Mesothelial cell of epicardium (in vitro differentiated cells): Measurements from ENCODE around the gene OLFML2A. TPM values are rescaled to one million over a fixed set of nuclear protein-coding genes. Genes with fewer than 3 reads are reported as not detected.

Experiments used
- DNase-seq, 2 experiments: peaks; one replicate each; pipeline ENCODE4 v3.0.0; 2021; ENCODE audit warnings: low spot score in 2 of 2; ENCODE audit not compliant: unreplicated experiment in 2 of 2
- H3K27ac Mint-ChIP-seq: 2 replicates; pipeline ENCODE4 v1.8.0; 2021; ENCODE audit warnings: mixed read lengths
- H3K27me3 Mint-ChIP-seq: 2 replicates; pipeline ENCODE4 v1.8.0; 2021; ENCODE audit warnings: low read depth, mixed read lengths
- H3K36me3 Mint-ChIP-seq: 2 replicates; pipeline ENCODE4 v1.8.0; 2021; ENCODE audit warnings: mixed read lengths
- H3K4me1 Mint-ChIP-seq: 2 replicates; pipeline ENCODE4 v1.8.0; 2021; ENCODE audit warnings: mixed read lengths
- H3K4me3 Mint-ChIP-seq: 2 replicates; pipeline ENCODE4 v1.8.0; 2021; ENCODE audit warnings: mild to moderate bottlenecking, moderate library complexity, mixed read lengths
- H3K9me3 Mint-ChIP-seq: 2 replicates; pipeline ENCODE4 v1.8.0; 2021; ENCODE audit warnings: mixed read lengths
- CTCF ChIP-seq: fragments of 200-600 bp; sonication (generic); IDR thresholded peaks from one replicate; pipeline ENCODE4 v1.5.0; 2021; ENCODE audit warnings: antibody characterized with exemption; ENCODE audit not compliant: unreplicated experiment
- total RNA-seq: library from RNA; stranded (reverse); gene quantifications from 3 replicates; pipeline ENCODE4 v1.2.1, GENCODE V29; 2021

The OLFML2A gene
- total RNA-seq, 1 donor from 2014 or later, result 37.4 TPM

DNA sequence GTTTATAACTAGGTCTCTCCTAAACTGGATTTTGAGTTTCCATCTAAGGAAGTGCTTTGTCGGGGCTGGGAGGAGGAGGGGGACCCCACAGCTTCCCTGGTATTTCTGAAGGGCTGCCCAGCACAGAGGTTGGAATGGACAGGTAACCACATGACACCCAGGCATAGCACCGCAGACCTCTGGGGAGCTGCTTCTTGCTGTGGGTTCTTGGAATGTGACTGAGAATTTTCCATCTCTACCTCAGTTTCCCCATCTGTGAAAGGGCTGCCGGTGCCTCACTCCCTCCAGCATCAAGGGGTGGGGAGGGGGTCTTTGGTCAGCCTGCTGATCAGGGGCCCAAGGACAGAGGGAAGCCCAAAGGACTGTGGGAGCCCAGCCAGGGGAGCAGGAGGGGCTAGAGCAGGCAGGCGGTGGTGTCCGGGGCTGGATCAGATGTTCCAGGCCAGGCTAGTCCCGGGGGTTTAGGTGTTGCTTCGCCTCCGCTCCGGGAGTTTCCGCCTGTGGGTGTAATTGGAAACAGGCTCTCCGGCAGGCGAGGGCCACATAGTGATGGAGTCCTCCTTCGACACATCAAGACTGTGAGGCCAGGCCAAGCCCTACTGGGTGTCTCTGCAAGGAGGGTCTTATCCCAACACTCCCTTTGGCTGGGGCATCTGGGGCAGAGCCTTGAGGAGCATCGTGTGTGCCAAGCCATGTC, 3.3 kb downstream of the OLFML2A start:
- peak overlapping the region; percentile 95 for H3K27ac Mint-ChIP-seq
- TF ChIP-seq CTCF, result no peak
- no peaks in the 10 kb centered on the region for H3K9me3 Mint-ChIP-seq
- peak in 1 of 2 experiments; percentile 39 for DNase-seq
- no peaks in the 10 kb centered on the region for H3K36me3 Mint-ChIP-seq
- peaks cover 13% of the 10 kb centered on the region for H3K27me3 Mint-ChIP-seq
- no peak overlapping the region for H3K4me3 Mint-ChIP-seq
- H3K4me1 Mint-ChIP-seq, result peaks cover 32% of the 10 kb centered on the region

GRCh38 chr9:124780757-124781151, 3.8 kb downstream of the OLFML2A start:
- no peak overlapping the region for H3K4me3 Mint-ChIP-seq
- H3K27me3 Mint-ChIP-seq, result peaks cover 10% of the 10 kb centered on the region
- peaks cover 32% of the 10 kb centered on the region for H3K4me1 Mint-ChIP-seq
- no peaks in the 10 kb centered on the region for H3K9me3 Mint-ChIP-seq
- peak overlapping the region; percentile 42 for H3K27ac Mint-ChIP-seq
- TF ChIP-seq CTCF, result no peak
- DNase-seq, result peak in 1 of 2 experiments; percentile 33
- no peaks in the 10 kb centered on the region for H3K36me3 Mint-ChIP-seq

DNA sequence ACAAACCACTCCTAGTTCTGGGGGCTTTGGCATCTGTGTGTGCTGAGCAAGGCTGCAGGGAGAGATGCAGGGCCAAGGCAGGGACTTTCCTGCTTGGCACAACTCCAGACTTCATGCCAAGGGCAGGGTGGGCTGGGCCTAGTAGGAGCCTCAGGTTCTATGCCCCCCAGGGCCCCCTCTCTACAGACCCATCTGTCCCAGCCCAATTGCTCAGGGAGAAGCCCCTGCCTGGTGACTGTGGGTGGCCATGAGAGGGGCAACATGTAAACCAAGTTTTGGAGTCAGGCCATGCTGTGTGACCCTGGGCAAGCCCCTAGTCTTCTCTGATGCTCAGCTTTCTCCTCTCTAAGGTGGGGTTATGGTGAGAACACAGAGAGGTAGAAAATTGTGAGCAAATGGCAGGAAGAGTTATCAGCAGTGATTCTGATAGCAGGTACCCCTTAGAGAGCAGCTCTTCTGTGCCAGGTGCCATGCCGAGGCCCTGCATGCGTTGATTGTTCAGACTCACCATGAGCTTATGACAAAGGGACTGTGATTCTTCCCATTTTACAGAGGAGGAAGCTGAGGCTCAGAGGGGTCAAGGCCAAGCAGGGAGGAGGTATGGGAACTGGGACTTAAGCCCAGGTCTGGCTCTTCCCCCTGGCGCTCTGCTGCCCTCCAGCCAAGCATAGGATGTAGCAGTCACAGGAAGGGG, 5.2 kb downstream of the OLFML2A start:
- Mint-ChIP-seq H3K4me3 (no peak overlapping the region), H3K36me3 (no peaks in the 10 kb centered on the region), H3K4me1 (peaks cover 28% of the 10 kb centered on the region), H3K9me3 (no peaks in the 10 kb centered on the region), H3K27ac (peak overlapping the region; percentile 59), H3K27me3 (no peaks in the 10 kb centered on the region)
- peak in 1 of 2 experiments; percentile 34 for DNase-seq
- no peak for TF ChIP-seq CTCF

DNA sequence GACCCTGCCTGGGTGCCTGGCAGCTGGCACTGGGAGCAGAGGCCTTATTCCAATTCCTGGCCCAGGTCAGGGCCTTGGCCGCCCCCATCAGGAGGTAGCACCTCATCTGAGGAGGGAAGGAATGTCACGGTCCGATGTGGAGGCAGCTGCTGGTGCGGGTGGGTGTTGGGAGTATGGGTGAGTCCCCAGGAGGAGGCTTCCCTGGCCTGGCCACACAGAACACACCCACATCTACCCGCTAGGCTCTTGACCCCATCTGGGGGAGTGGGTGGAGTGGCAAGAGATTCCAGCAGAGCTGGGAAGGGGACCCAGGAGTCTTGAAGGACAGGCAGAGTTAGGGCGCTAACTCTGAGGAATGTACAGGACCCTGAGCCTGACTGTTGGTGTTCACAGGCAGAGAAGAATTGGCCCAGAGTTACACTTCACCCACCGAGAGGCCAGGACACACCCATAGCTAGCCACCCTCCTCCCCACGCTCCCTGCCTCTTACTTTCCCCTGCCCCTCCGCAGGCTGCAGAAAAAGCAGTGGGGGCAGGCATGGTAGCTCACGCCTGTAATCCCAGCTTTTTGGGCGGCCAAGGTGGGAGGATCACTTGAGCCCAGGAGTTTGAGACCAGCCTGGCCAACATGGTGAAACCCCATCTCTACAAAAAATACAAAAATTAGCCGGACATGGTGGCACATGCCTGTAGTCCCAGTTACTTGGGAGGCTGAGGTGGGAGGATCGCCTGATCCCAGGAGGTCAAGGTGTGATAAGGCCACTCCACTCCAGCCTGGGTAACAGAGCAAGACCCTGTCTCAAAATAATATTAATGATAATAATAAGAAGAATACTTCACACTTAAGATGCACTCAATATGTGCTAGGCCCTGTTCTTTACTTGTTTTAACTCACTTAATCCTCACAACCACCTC, 6.0 kb downstream of the OLFML2A start:
- peak overlapping the region; percentile 72 for H3K27ac Mint-ChIP-seq
- no peaks in the 10 kb centered on the region for H3K27me3 Mint-ChIP-seq
- peak in 1 of 2 experiments; percentile 36 for DNase-seq
- H3K4me3 Mint-ChIP-seq, result no peak overlapping the region
- TF ChIP-seq CTCF, result no peak
- no peaks in the 10 kb centered on the region for H3K36me3 Mint-ChIP-seq
- H3K9me3 Mint-ChIP-seq, result no peaks in the 10 kb centered on the region
- peaks cover 28% of the 10 kb centered on the region for H3K4me1 Mint-ChIP-seq

DNA sequence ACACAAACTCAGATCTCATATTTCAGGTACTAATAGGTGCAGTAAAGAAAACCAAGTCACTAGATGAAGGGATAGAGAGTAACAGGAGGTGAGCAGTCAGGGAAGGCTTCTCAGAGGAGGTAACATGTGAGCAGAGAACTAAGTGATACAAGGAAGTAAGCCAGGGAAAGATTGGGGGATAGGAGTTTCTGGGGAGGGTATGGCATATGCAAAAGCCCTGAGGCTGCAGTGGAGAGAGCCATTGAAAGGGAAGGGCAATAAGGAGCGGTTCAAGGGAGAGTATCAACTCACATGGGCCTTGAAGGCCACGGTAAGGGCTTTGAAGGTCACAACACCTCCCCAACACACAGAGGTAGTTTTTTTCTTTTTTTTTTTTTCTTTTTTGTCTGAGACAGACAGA, 6.9 kb downstream of the OLFML2A start:
- TF ChIP-seq CTCF, result no peak
- Mint-ChIP-seq H3K4me3 (no peak overlapping the region), H3K9me3 (no peaks in the 10 kb centered on the region), H3K27ac (no peak overlapping the region), H3K4me1 (peaks cover 26% of the 10 kb centered on the region), H3K27me3 (no peaks in the 10 kb centered on the region), H3K36me3 (no peaks in the 10 kb centered on the region)
- no peak for DNase-seq
